ENCODE measurements around the gene GALNTL6.

GALNTL6 gene

GRCh38 chr4:172660251-172660650 is 847.0 kb downstream of the GALNTL6 start:
- no peak overlapping the region for H3K4me3 ChIP-seq (ENCODE audit: control insufficient read depth in 1 of 7, extremely low read depth in 1 of 7, insufficient read depth in 4 of 7, low read depth in 2 of 7, low read length in 6 of 7)
- H3K27me3 ChIP-seq (replicated peaks in 2 of 5; ENCODE audit: control insufficient read depth in 4 of 5, insufficient read depth in 5 of 5, low read length in 4 of 5), result no peaks in the 10 kb centered on the region
- H3K36me3 ChIP-seq (ENCODE audit: control insufficient read depth in 4 of 4, insufficient read depth in 4 of 4, low read length in 3 of 4), result no peaks in the 10 kb centered on the region
- CTCF ChIA-PET, result no interaction called here
- DNase-seq, result no peak
- H3K27ac ChIP-seq (ENCODE audit: insufficient read depth in 1 of 2, low read depth in 1 of 2, low read length in 2 of 2, poor library complexity in 1 of 2, severe bottlenecking in 2 of 2), result no peak overlapping the region
- POLR2A ChIA-PET, result no interaction called here
- WGBS (ENCODE audit: insufficient coverage), result 100% methylated on average over 3 of the region's 3 CpGs
- H3K9me3 ChIP-seq (ENCODE audit: control extremely low read depth in 1 of 5, control insufficient read depth in 4 of 5, insufficient read depth in 2 of 5, low read depth in 1 of 5, low read length in 4 of 5), result no peaks in the 10 kb centered on the region
- no peaks in the 10 kb centered on the region for H3K4me1 ChIP-seq (ENCODE audit: control extremely low read depth in 1 of 4, control insufficient read depth in 4 of 4, insufficient read depth in 4 of 4, low read length in 3 of 4)

DNA sequence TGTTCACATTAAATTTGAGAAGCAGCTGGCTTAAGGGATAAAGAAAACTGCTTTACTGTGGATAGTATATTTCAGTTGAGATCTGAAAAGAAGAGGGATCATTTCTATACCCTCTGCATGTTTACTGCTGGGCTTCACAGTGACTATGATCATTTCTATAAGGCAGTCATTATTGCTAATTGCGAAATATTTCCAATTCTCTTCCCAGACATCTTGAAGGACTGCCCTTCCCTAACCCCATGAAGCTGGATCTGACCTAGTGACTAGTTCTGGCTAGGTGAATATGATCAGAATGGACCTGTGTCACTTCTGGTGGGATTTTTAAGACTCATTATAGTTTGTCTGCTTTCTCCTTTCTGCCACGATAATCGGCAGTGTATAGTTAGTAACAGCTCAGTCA is 848.9 kb downstream of the GALNTL6 start:
- 80% methylated on average over 1 of the region's 3 CpGs for WGBS (ENCODE audit: insufficient coverage)
- no peak for DNase-seq
- POLR2A ChIA-PET, result no interaction called here

GRCh38 chr4:172666711-172667368 is 853.6 kb downstream of the GALNTL6 start:
- H3K4me1 ChIP-seq (ENCODE audit: control extremely low read depth in 1 of 4, control insufficient read depth in 4 of 4, insufficient read depth in 4 of 4, low read length in 3 of 4), result no peaks in the 10 kb centered on the region
- no peaks in the 10 kb centered on the region for H3K27me3 ChIP-seq (replicated peaks in 2 of 5; ENCODE audit: control insufficient read depth in 4 of 5, insufficient read depth in 5 of 5, low read length in 4 of 5)
- ChIA-PET CTCF (no interaction called here), POLR2A (no interaction called here)
- DNase-seq, result no peak
- no peak overlapping the region for H3K27ac ChIP-seq (ENCODE audit: insufficient read depth in 1 of 2, low read depth in 1 of 2, low read length in 2 of 2, poor library complexity in 1 of 2, severe bottlenecking in 2 of 2)
- no peaks in the 10 kb centered on the region for H3K36me3 ChIP-seq (ENCODE audit: control insufficient read depth in 4 of 4, insufficient read depth in 4 of 4, low read length in 3 of 4)
- H3K9me3 ChIP-seq (ENCODE audit: control extremely low read depth in 1 of 5, control insufficient read depth in 4 of 5, insufficient read depth in 2 of 5, low read depth in 1 of 5, low read length in 4 of 5), result no peaks in the 10 kb centered on the region
- WGBS (ENCODE audit: insufficient coverage), result 98% methylated on average over 6 of the region's 6 CpGs
- H3K4me3 ChIP-seq (ENCODE audit: control insufficient read depth in 1 of 7, extremely low read depth in 1 of 7, insufficient read depth in 4 of 7, low read depth in 2 of 7, low read length in 6 of 7), result no peak overlapping the region

More for the DNA sequence above, 848.9 kb downstream of the GALNTL6 start:
- Histone ChIP-seq H3K27ac (ENCODE audit: insufficient read depth in 1 of 2, low read depth in 1 of 2, low read length in 2 of 2, poor library complexity in 1 of 2, severe bottlenecking in 2 of 2) (no peak overlapping the region), H3K4me1 (ENCODE audit: control extremely low read depth in 1 of 4, control insufficient read depth in 4 of 4, insufficient read depth in 4 of 4, low read length in 3 of 4) (no peaks in the 10 kb centered on the region), H3K27me3 (replicated peaks in 2 of 5; ENCODE audit: control insufficient read depth in 4 of 5, insufficient read depth in 5 of 5, low read length in 4 of 5) (no peaks in the 10 kb centered on the region), H3K9me3 (ENCODE audit: control extremely low read depth in 1 of 5, control insufficient read depth in 4 of 5, insufficient read depth in 2 of 5, low read depth in 1 of 5, low read length in 4 of 5) (no peaks in the 10 kb centered on the region), H3K36me3 (ENCODE audit: control insufficient read depth in 4 of 4, insufficient read depth in 4 of 4, low read length in 3 of 4) (no peaks in the 10 kb centered on the region), H3K4me3 (ENCODE audit: control insufficient read depth in 1 of 7, extremely low read depth in 1 of 7, insufficient read depth in 4 of 7, low read depth in 2 of 7, low read length in 6 of 7) (no peak overlapping the region)
- CTCF ChIA-PET, result no interaction called here

GRCh38 chr4:172674811-172675210 is 861.6 kb downstream of the GALNTL6 start:
- Histone ChIP-seq H3K9me3 (ENCODE audit: control extremely low read depth in 1 of 5, control insufficient read depth in 4 of 5, insufficient read depth in 2 of 5, low read depth in 1 of 5, low read length in 4 of 5) (peaks cover 0 to 8% (median 2%) of the 10 kb centered on the region in 5 experiments), H3K27me3 (replicated peaks in 2 of 5; ENCODE audit: control insufficient read depth in 4 of 5, insufficient read depth in 5 of 5, low read length in 4 of 5) (no peaks in the 10 kb centered on the region), H3K4me3 (ENCODE audit: control insufficient read depth in 1 of 7, extremely low read depth in 1 of 7, insufficient read depth in 4 of 7, low read depth in 2 of 7, low read length in 6 of 7) (no peak overlapping the region), H3K36me3 (ENCODE audit: control insufficient read depth in 4 of 4, insufficient read depth in 4 of 4, low read length in 3 of 4) (no peaks in the 10 kb centered on the region), H3K4me1 (ENCODE audit: control extremely low read depth in 1 of 4, control insufficient read depth in 4 of 4, insufficient read depth in 4 of 4, low read length in 3 of 4) (no peaks in the 10 kb centered on the region), H3K27ac (ENCODE audit: insufficient read depth in 1 of 2, low read depth in 1 of 2, low read length in 2 of 2, poor library complexity in 1 of 2, severe bottlenecking in 2 of 2) (no peak overlapping the region)
- ChIA-PET CTCF (interaction anchor here (1.1 kb wide), 1 partner anchor 19 kb away, joined by 3 read pairs; no protein-coding TSS in a partner anchor), POLR2A (no interaction called here)
- no peak for DNase-seq

- no peaks in the 10 kb centered on the region for H3K36me3 ChIP-seq (ENCODE audit: control insufficient read depth in 4 of 4, insufficient read depth in 4 of 4, low read length in 3 of 4)
- no peak overlapping the region for H3K27ac ChIP-seq (ENCODE audit: insufficient read depth in 1 of 2, low read depth in 1 of 2, low read length in 2 of 2, poor library complexity in 1 of 2, severe bottlenecking in 2 of 2)
- ChIA-PET POLR2A (no interaction called here), CTCF (no interaction called here)
- H3K4me1 ChIP-seq (ENCODE audit: control extremely low read depth in 1 of 4, control insufficient read depth in 4 of 4, insufficient read depth in 4 of 4, low read length in 3 of 4), result no peaks in the 10 kb centered on the region
- H3K4me3 ChIP-seq (ENCODE audit: control insufficient read depth in 1 of 7, extremely low read depth in 1 of 7, insufficient read depth in 4 of 7, low read depth in 2 of 7, low read length in 6 of 7), result no peak overlapping the region
- no peak for DNase-seq
- no peaks in the 10 kb centered on the region for H3K27me3 ChIP-seq (replicated peaks in 2 of 5; ENCODE audit: control insufficient read depth in 4 of 5, insufficient read depth in 5 of 5, low read length in 4 of 5)
- H3K9me3 ChIP-seq (ENCODE audit: control extremely low read depth in 1 of 5, control insufficient read depth in 4 of 5, insufficient read depth in 2 of 5, low read depth in 1 of 5, low read length in 4 of 5), result peaks cover 0 to 8% (median 2%) of the 10 kb centered on the region in 5 experiments
- 100% methylated on average over 1 of the region's 1 CpG for WGBS (ENCODE audit: insufficient coverage)
These were observed 862.0 kb downstream of the GALNTL6 start for GRCh38 chr4:172675232-172675631.

GRCh38 chr4:172680691-172681090 is 867.5 kb downstream of the GALNTL6 start:
- Histone ChIP-seq H3K36me3 (ENCODE audit: control insufficient read depth in 4 of 4, insufficient read depth in 4 of 4, low read length in 3 of 4) (no peaks in the 10 kb centered on the region), H3K4me3 (ENCODE audit: control insufficient read depth in 1 of 7, extremely low read depth in 1 of 7, insufficient read depth in 4 of 7, low read depth in 2 of 7, low read length in 6 of 7) (no peak overlapping the region), H3K4me1 (ENCODE audit: control extremely low read depth in 1 of 4, control insufficient read depth in 4 of 4, insufficient read depth in 4 of 4, low read length in 3 of 4) (no peaks in the 10 kb centered on the region), H3K27me3 (replicated peaks in 2 of 5; ENCODE audit: control insufficient read depth in 4 of 5, insufficient read depth in 5 of 5, low read length in 4 of 5) (no peaks in the 10 kb centered on the region), H3K9me3 (ENCODE audit: control extremely low read depth in 1 of 5, control insufficient read depth in 4 of 5, insufficient read depth in 2 of 5, low read depth in 1 of 5, low read length in 4 of 5) (no peaks in the 10 kb centered on the region), H3K27ac (ENCODE audit: insufficient read depth in 1 of 2, low read depth in 1 of 2, low read length in 2 of 2, poor library complexity in 1 of 2, severe bottlenecking in 2 of 2) (no peak overlapping the region)
- POLR2A ChIA-PET, result no interaction called here
- CTCF ChIA-PET, result no interaction called here
- DNase-seq, result no peak

GRCh38 chr4:172683021-172683420 is 869.8 kb downstream of the GALNTL6 start:
- H3K27me3 ChIP-seq (replicated peaks in 2 of 5; ENCODE audit: control insufficient read depth in 4 of 5, insufficient read depth in 5 of 5, low read length in 4 of 5), result no peaks in the 10 kb centered on the region
- POLR2A ChIA-PET, result no interaction called here
- peak in 1 of 3 donors; percentile 27 for DNase-seq
- no peak overlapping the region for H3K27ac ChIP-seq (ENCODE audit: insufficient read depth in 1 of 2, low read depth in 1 of 2, low read length in 2 of 2, poor library complexity in 1 of 2, severe bottlenecking in 2 of 2)
- H3K9me3 ChIP-seq (ENCODE audit: control extremely low read depth in 1 of 5, control insufficient read depth in 4 of 5, insufficient read depth in 2 of 5, low read depth in 1 of 5, low read length in 4 of 5), result no peaks in the 10 kb centered on the region
- H3K36me3 ChIP-seq (ENCODE audit: control insufficient read depth in 4 of 4, insufficient read depth in 4 of 4, low read length in 3 of 4), result no peaks in the 10 kb centered on the region
- 100% methylated on average over 2 of the region's 3 CpGs for WGBS (ENCODE audit: insufficient coverage)
- no peak overlapping the region for H3K4me3 ChIP-seq (ENCODE audit: control insufficient read depth in 1 of 7, extremely low read depth in 1 of 7, insufficient read depth in 4 of 7, low read depth in 2 of 7, low read length in 6 of 7)
- CTCF ChIA-PET, result no interaction called here
- H3K4me1 ChIP-seq (ENCODE audit: control extremely low read depth in 1 of 4, control insufficient read depth in 4 of 4, insufficient read depth in 4 of 4, low read length in 3 of 4), result no peaks in the 10 kb centered on the region

Data from common myeloid progenitor, CD34-positive (primary cell).